Mesothelial cell of epicardium (in vitro differentiated cells): ENCODE measurements around the gene GK2. TPM values are rescaled to one million over a fixed set of nuclear protein-coding genes. Genes with fewer than 3 reads are reported as not detected.

Source experiments
- DNase-seq, 2 experiments: peaks; one replicate each; pipeline ENCODE4 v3.0.0; 2021; ENCODE audit warnings: low spot score in 2 of 2; ENCODE audit not compliant: unreplicated experiment in 2 of 2
- H3K27ac Mint-ChIP-seq: 2 replicates; pipeline ENCODE4 v1.8.0; 2021; ENCODE audit warnings: mixed read lengths
- H3K27me3 Mint-ChIP-seq: 2 replicates; pipeline ENCODE4 v1.8.0; 2021; ENCODE audit warnings: low read depth, mixed read lengths
- H3K36me3 Mint-ChIP-seq: 2 replicates; pipeline ENCODE4 v1.8.0; 2021; ENCODE audit warnings: mixed read lengths
- H3K4me1 Mint-ChIP-seq: 2 replicates; pipeline ENCODE4 v1.8.0; 2021; ENCODE audit warnings: mixed read lengths
- H3K4me3 Mint-ChIP-seq: 2 replicates; pipeline ENCODE4 v1.8.0; 2021; ENCODE audit warnings: mild to moderate bottlenecking, moderate library complexity, mixed read lengths
- H3K9me3 Mint-ChIP-seq: 2 replicates; pipeline ENCODE4 v1.8.0; 2021; ENCODE audit warnings: mixed read lengths
- total RNA-seq: library from RNA; stranded (reverse); gene quantifications from 3 replicates; pipeline ENCODE4 v1.2.1, GENCODE V29; 2021
- TF ChIP-seq, protein P1 (sequence below): fragments of 200-600 bp; sonication (generic); IDR thresholded peaks from one replicate; pipeline ENCODE4 v1.5.0; 2021; ENCODE audit warnings: antibody characterized with exemption; ENCODE audit not compliant: unreplicated experiment

GK2 gene
- total RNA-seq, 1 donor from 2014 or later = not detected

DNA sequence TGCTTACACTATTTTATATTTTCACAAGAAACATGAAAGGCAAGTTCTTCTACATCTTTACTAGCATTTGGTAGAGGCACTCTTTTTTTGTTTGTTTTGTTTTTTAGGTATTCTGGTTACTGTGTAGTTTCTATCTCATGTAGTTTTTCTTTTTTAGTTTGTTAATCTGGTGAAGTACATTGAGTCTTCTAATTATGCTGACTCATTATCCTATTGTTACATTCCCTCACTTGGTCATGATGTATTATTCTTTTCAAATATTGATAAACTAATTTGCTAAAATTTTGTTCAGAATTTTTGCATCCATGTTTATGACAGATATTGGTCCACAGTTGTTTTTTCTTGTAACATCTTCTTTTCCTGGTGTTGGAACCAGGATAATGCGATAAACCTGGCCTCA is 4.7 kb downstream of the GK2 start:
- H3K27me3 Mint-ChIP-seq = no peaks in the 10 kb centered on the region
- H3K4me1 Mint-ChIP-seq = peaks cover 7% of the 10 kb centered on the region
- peaks cover 4% of the 10 kb centered on the region for H3K9me3 Mint-ChIP-seq
- TF ChIP-seq, protein P1, sequence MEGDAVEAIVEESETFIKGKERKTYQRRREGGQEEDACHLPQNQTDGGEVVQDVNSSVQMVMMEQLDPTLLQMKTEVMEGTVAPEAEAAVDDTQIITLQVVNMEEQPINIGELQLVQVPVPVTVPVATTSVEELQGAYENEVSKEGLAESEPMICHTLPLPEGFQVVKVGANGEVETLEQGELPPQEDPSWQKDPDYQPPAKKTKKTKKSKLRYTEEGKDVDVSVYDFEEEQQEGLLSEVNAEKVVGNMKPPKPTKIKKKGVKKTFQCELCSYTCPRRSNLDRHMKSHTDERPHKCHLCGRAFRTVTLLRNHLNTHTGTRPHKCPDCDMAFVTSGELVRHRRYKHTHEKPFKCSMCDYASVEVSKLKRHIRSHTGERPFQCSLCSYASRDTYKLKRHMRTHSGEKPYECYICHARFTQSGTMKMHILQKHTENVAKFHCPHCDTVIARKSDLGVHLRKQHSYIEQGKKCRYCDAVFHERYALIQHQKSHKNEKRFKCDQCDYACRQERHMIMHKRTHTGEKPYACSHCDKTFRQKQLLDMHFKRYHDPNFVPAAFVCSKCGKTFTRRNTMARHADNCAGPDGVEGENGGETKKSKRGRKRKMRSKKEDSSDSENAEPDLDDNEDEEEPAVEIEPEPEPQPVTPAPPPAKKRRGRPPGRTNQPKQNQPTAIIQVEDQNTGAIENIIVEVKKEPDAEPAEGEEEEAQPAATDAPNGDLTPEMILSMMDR = no peak
- no peak overlapping the region for H3K27ac Mint-ChIP-seq
- DNase-seq = no peak
- no peak overlapping the region for H3K4me3 Mint-ChIP-seq
- H3K36me3 Mint-ChIP-seq = no peaks in the 10 kb centered on the region

DNA sequence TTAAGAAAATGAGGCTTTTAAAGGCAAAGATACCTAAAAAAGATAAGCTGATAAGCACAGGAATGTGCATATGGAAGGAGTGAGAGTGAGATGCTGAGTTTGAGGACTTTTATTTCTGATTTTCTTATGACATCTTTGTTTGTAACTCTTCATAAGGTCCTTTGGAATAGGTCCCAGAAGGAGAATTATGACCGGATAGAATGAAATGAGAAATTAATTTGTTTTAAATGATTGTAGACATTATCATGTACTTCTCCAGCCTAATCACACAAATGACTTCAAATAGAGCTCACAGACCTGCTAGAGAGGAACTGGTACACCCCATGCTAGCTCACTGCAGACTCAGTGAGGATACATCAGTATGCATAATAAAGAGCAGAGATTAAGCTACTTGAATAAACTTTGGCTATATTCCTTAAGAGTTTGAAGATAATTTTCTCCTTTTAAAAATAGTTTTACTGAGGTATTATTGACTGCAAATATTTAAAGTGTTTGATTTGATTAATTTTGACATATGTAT is 5.6 kb downstream of the GK2 start:
- no peaks in the 10 kb centered on the region for H3K36me3 Mint-ChIP-seq
- no peak for DNase-seq
- H3K4me3 Mint-ChIP-seq = no peak overlapping the region
- no peaks in the 10 kb centered on the region for H3K27me3 Mint-ChIP-seq
- H3K9me3 Mint-ChIP-seq = peaks cover 2% of the 10 kb centered on the region
- peaks cover 12% of the 10 kb centered on the region for H3K4me1 Mint-ChIP-seq
- TF ChIP-seq, protein P1 = no peak
- H3K27ac Mint-ChIP-seq = no peak overlapping the region

DNA sequence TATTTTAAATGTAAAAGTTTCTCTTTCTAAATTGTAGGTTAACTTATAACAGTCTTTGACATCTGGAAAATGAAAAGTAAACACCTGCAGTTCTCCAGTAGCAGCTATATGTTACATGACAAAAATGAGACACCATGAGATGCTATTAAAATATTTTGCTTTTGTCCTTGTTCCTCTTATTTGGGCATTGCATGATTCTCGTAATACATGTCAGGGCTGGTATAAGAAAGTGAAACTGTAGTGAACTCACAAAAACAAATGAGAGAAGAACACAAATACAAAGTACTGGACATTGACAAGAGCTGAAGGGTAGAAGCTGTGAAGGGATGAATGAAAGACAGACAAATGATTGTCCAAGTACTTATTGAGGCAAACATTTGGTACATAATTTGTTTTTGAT is 9.0 kb downstream of the GK2 start:
- peaks cover 18% of the 10 kb centered on the region for H3K4me1 Mint-ChIP-seq
- no peaks in the 10 kb centered on the region for H3K9me3 Mint-ChIP-seq
- no peak for DNase-seq
- no peaks in the 10 kb centered on the region for H3K27me3 Mint-ChIP-seq
- TF ChIP-seq, protein P1 = no peak
- no peaks in the 10 kb centered on the region for H3K36me3 Mint-ChIP-seq
- H3K27ac Mint-ChIP-seq = no peak overlapping the region
- no peak overlapping the region for H3K4me3 Mint-ChIP-seq

DNA sequence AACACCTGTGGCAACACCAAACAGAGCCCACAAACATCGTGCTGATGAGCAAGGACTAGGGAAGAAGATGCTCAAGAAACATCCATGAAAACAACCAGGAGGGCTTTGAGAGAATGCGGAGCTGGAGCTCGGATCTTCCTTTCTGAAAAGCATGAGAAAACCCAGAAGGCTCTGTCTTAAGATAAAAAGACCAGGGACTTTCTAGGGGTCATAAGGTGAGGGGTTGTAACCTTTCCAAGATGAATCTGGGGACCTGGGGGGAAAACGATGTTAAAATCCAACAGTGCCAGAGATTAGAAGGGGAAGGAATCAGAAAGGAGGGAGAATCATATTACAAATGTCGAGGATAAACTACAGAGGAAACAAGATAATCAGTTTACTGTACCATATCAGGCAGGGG is 10.1 kb downstream of the GK2 start:
- no peak overlapping the region for H3K4me3 Mint-ChIP-seq
- TF ChIP-seq, protein P1 = no peak

DNA sequence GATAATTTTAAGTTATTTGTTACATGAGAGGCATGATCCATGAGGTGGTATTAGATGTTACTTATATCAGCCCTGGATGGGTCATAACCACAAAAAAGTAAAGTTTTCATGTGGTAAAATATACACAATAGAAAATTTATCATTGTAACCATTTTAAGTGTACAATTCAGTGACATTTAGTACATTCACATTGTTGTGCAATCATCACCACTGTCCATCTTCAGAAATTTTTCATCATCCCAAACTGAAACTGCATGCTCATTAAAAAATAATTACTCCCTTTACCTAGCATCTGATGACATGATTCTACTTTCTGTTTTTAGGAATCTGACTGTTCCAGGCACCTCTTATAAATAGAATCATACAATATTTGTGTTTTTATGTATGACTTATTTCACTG is 11.2 kb downstream of the GK2 start:
- DNase-seq = no peak
- TF ChIP-seq, protein P1 = no peak
- H3K27me3 Mint-ChIP-seq = no peaks in the 10 kb centered on the region
- no peak overlapping the region for H3K27ac Mint-ChIP-seq
- peaks cover 12% of the 10 kb centered on the region for H3K4me1 Mint-ChIP-seq
- no peaks in the 10 kb centered on the region for H3K9me3 Mint-ChIP-seq
- no peaks in the 10 kb centered on the region for H3K36me3 Mint-ChIP-seq
- H3K4me3 Mint-ChIP-seq = no peak overlapping the region

More for the DNA sequence above, 10.1 kb downstream of the GK2 start:
- no peak overlapping the region for H3K27ac Mint-ChIP-seq
- H3K36me3 Mint-ChIP-seq = no peaks in the 10 kb centered on the region
- no peak for DNase-seq
- no peaks in the 10 kb centered on the region for H3K27me3 Mint-ChIP-seq
- H3K4me1 Mint-ChIP-seq = peaks cover 18% of the 10 kb centered on the region
- H3K9me3 Mint-ChIP-seq = no peaks in the 10 kb centered on the region

DNA sequence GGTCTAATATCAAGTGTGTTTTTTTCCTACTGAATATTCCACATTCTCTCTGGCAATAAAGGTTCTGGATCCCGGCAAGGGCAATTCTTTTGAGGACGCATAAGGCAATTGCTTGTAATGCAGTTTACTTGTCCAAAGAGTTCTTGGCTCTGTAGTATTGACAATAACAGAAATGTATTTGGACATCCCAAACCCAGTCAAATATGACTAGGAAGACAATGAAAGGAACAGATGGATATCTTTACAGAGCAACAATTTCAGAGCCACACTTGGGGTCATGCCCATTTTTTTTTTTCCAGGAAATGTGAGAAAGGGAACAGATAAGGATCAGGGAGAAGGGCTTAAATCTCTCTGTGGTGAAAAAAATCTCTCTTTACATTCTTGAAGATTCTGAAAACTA is 12.2 kb downstream of the GK2 start:
- no peak for DNase-seq
- Mint-ChIP-seq H3K4me1 (peaks cover 11% of the 10 kb centered on the region), H3K27me3 (no peaks in the 10 kb centered on the region), H3K9me3 (no peaks in the 10 kb centered on the region), H3K4me3 (no peak overlapping the region), H3K36me3 (no peaks in the 10 kb centered on the region), H3K27ac (no peak overlapping the region)
- TF ChIP-seq, protein P1 = no peak
